ENCODE results near the gene RGS1.

DNA sequence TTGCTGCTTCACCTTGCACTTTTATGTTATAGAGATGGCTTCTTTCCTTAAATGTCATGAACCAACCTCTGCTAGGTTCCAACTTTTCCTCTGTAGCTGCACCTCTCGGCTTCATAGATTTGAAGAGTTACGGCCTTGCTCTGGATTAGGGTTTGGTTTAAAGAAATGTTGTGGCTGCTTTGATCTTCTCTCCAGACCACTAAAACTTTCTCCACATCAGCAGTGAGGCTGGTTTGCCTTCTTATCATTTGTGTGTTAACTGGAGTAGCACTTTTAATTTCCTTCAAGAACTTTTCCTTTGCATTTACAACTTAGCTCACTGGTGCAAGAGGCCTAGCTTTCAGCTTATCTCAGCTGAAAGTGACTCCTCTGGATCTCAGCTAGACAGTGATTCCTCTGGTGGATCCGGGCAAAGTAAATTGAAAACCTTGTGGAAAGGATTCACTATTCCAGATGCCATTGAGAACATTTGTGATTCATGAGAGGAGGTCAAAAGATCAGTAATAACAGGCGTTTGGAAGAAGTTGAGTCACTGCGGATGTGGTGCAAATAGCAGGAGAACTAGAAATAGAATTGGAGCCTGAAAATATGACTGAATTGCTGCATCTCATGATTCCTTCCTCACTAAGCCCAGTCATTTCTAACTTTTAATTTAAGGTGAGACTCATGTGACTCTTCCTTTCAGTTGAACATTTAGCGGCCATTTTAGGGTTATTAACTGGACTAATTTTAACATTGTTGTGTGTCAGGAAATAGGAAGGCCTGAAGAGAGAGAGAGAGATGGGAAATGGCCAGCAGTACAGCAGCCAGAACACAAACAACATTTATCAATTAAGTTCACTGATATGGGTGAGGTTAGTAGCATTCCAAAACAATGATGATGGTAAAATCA is 16.2 kb upstream of the RGS1 start:
- TF ChIP-seq, protein P1, sequence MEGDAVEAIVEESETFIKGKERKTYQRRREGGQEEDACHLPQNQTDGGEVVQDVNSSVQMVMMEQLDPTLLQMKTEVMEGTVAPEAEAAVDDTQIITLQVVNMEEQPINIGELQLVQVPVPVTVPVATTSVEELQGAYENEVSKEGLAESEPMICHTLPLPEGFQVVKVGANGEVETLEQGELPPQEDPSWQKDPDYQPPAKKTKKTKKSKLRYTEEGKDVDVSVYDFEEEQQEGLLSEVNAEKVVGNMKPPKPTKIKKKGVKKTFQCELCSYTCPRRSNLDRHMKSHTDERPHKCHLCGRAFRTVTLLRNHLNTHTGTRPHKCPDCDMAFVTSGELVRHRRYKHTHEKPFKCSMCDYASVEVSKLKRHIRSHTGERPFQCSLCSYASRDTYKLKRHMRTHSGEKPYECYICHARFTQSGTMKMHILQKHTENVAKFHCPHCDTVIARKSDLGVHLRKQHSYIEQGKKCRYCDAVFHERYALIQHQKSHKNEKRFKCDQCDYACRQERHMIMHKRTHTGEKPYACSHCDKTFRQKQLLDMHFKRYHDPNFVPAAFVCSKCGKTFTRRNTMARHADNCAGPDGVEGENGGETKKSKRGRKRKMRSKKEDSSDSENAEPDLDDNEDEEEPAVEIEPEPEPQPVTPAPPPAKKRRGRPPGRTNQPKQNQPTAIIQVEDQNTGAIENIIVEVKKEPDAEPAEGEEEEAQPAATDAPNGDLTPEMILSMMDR (IDR thresholded peaks at IDR 0.05) = no peak
- no peak for TF ChIP-seq POLR2A (IDR thresholded peaks at IDR 0.05)
